GM21367 (cell line): ENCODE measurements around the gene CASP1.
"Not testable (repeated sequence)": the region's sequence is repeated elsewhere in the genome, so short reads cannot be mapped to it uniquely, and the experiment has no call there.

Source experiments
- ATAC-seq: cut with Tn5 transposase; IDR thresholded peaks from one replicate; pipeline ENCODE4 v1.9.1; 2021; ENCODE audit not compliant: unreplicated experiment

Gene CASP1

GRCh38 chr11:105046898-105047579 lies 12.1 kb upstream of the CASP1 start:
- no peak for ATAC-seq

- no peak for ATAC-seq
Observed at GRCh38 chr11:105045676-105046296, 10.8 kb upstream of the CASP1 start.

GRCh38 chr11:105044557-105045524 lies 9.9 kb upstream of the CASP1 start, which contains the start of gene CARD16:
Gene CARD16 (minus strand): TSS chr11:105045335. CDS start chr11:105045297, 38 bp downstream.
- ATAC-seq, result peak; percentile 99

- ATAC-seq, result no peak
Observed at GRCh38 chr11:105042178-105042577, 7.2 kb upstream of the CASP1 start.

DNA sequence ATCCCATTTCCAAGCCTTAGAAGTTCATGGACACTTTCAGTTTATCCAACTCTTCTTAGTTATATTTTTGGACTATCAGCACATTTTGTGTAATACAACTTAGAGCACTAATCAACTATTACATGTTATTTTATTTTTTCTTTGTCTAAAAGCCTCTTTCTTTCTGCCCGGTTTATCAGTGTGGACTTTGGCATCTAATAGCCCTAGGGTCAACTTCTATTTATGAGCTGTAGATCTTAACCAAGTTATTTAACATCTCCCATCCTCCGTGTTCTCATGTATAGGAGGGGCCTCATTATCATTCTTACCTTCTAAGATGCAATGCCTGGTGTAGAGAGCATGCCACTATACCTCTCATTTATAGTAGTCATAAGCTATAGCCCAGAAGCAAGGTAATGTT lies 5.8 kb upstream of the CASP1 start:
- no peak for ATAC-seq

DNA sequence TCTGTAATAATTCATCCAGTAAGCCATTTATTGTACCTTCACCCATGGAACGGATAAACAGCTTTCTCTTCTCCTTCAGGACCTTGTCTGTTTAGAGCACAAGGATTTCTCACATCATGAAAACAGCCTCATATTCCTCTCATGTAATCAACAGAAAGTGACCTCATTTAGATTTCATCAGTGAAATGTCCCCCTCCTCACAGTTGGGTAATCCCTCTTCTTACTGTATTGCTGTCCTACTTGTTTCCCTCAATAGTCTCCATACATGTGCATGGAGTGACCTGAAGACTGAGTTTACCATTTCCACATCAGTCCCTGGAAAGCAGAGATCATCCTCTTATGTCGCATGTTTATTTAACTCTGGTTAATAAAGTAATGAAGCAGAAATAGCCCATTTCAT lies 556 bp downstream of the CASP1 start:
- ATAC-seq, result not testable (repeated sequence)

GRCh38 chr11:105033781-105034180 lies 1.2 kb downstream of the CASP1 start:
- ATAC-seq, result no peak

DNA sequence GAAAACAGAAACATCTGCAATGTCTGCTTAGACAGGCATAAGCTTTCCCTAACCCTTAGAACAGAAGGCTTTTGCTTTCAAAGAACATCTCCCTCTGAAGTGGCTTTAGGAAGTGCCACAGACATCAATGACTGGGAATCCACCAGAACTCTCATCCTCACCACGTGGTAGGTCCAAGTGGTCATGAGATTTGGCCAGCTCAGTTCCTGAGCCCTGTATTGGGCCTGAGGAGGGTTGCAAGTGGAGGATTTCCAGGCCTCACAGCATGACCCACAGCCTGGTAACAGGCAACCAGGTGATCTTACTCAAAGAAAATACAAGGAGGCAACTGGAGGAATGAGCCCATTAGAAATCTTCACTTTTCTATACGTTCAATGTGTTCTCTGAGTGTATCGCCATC lies 1.6 kb downstream of the CASP1 start:
- no peak for ATAC-seq

DNA sequence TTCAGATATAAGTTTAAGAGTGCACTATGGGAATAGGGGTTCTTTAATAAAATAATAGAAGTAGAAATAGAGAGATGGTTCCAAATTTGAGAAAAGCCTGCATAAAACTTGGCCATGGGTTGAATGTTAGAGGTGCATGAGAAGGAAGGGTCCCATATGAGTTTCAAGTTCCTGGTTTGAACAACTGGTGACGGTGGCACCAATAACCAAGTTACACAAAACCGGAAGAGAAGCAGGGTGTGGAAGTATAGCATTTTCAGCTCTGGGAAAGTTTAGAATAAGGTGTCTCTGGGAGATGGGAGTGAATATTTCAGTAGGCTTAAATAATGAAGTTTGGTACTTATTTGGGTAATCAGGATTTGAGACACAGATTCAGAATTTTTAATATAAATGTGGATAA lies 2.4 kb downstream of the CASP1 start:
- no peak for ATAC-seq

- ATAC-seq, result no peak
Observed at GRCh38 chr11:105027678-105028077, 7.3 kb downstream of the CASP1 start.

DNA sequence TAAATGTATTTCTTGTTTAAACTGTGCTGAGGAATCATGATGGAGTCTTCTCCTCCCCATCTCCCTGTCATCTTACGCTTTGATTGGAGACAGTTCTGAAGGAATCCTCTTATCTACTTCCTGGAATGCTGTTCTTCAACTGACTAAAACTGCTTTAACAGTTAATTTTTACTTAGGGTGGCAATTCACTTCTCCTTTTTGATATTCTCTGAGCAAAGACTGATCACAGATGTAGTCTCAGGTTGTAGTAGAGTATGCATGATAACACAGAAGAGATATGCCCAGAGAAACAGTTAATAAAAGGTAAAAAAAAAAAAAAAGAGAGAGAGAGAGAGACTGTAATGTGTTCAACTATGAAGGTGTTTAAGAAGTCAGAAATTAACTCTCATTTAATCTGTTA lies 10.6 kb downstream of the CASP1 start:
- no peak for ATAC-seq

DNA sequence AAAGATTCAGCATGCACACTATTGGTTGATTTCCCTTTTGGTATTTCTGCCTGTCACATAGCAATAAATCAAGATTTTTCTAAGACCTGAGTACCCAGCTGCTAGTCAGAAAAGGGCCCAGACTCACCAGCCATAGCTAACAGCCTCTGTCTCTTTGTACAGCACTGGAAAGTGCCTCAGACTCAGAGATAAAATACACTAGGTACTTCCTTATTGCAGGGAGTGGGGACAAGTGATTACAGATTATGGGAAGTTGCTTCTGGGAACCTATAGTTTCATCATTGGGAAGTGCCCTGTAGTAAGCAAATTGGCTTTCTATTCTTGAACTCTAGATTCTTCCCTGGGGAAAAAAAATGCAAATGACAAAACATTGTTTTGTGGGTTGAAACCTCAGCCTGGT lies 11.9 kb downstream of the CASP1 start, which contains the start of gene CASP5:
TSS of gene CASP5 (minus strand) at position 166 of the 400 bp plus-strand sequence. CDS start at position 134, 32 bp downstream.
- no peak for ATAC-seq

DNA sequence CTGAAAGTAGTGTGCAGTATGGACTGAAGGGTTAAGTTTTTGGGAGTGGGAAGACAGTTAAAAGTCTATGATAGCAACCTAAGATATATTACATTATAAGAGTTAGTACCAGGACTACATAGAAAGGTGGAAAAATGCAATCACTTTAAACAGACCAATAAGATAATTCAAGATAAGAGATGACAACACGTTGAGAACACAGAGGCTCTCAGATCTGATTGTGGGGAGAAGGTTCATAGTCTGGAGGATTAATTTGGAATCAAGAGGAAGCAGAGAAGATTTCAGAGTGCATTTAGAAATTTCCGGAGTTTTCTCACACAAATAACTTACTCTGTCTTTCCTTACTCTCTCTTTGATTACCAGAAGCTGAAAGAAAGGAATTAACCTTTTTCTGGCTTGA lies 12.4 kb downstream of the CASP1 start:
- no peak for ATAC-seq

DNA sequence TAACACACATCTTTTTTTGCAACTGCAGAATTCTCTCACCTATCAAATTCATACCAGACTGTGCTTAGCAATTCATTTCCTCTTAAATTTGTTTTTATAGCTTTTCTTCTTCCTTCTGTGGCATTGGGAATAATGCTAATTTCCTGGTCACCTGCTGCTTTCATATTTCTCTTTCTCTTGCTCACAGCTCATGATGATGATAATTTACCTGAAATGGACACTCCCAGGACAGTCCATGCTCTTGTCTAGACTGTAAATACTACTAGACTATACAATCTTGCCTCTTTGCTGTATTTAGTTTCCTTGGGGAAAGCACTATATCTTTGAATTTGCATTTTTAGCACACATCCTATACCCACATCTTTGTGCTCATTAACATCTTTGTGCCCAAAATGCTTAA lies 27.5 kb downstream of the CASP1 start:
- no peak for ATAC-seq

GRCh38 chr11:105005451-105005845 lies 29.5 kb downstream of the CASP1 start:
- no peak for ATAC-seq

DNA sequence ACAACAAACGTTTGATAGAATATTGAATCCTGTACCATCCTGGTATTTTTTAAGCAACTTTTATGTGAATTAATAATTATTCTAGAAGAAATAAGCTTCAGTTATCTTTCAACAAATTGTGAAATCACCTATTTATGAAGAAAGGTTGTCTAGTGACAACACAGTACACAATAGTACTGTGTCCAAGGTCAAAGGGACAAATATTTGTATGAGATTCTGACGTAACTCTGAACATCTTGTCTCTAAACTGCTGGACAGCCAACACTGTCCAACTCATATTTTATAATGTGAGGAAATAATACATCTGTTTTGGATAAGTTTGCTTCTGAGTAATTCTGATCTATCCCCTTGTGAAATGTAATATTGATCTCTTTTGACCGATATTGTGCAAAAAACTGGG lies 30.9 kb downstream of the CASP1 start:
- no peak for ATAC-seq

DNA sequence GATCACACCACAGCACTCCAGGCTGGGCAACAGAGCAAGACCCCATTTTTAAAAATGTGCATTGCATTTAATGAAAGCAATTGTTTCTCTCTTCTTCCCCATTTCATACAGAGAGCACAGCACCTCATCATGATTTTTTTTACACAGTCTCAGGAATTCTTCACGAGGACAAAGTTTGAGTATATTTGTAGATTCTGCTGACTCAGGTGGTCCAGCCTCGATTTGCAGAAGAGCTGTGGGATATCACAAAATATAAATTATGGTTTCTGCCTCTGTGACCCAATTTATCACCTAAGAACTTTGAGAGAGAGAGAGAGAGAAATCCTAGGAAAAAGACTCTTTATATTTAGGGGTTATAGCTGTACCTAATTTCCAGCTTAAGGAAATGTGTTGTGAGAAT lies 31.8 kb downstream of the CASP1 start:
- no peak for ATAC-seq

- ATAC-seq, result peak; percentile 92
Observed at GRCh38 chr11:105000797-105001196, 34.1 kb downstream of the CASP1 start.

- ATAC-seq, result no peak
Observed at GRCh38 chr11:105000167-105000566, 34.8 kb downstream of the CASP1 start.

- no peak for ATAC-seq
Observed at GRCh38 chr11:104999721-105000120, 35.2 kb downstream of the CASP1 start.

DNA sequence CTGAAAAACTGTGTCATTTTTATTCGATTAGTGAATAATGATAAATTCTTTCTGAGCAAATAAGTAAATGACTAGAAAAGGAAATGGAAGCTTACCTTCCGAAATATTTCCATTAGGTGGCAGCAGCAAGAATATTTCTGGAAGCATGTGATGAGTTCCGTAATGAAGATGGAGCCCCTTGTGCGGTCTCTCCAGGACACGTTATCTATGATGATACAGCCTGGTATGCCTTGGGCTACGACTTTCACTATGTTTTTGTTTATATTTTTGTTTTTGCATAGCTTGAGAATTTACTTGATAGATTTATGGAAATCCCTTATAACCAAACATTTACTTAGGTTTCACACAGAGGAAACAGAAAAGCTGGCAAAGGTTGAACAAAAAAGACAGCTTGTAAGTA lies 37.7 kb downstream of the CASP1 start:
- ATAC-seq, result no peak

GRCh38 chr11:104995001-104995408 lies 39.9 kb downstream of the CASP1 start:
- no peak for ATAC-seq
